Epidermal melanocyte (primary cell): ENCODE measurements around the gene AK3.
"Not testable (repeated sequence)": the region's sequence is repeated elsewhere in the genome, so short reads cannot be mapped to it uniquely, and the experiment has no call there.

Experiments
- DNase-seq: peaks from one replicate; pipeline ENCODE4 v3.0.0; 2011; ENCODE audit warnings: low spot score; ENCODE audit not compliant: insufficient read length

Gene AK3

DNA sequence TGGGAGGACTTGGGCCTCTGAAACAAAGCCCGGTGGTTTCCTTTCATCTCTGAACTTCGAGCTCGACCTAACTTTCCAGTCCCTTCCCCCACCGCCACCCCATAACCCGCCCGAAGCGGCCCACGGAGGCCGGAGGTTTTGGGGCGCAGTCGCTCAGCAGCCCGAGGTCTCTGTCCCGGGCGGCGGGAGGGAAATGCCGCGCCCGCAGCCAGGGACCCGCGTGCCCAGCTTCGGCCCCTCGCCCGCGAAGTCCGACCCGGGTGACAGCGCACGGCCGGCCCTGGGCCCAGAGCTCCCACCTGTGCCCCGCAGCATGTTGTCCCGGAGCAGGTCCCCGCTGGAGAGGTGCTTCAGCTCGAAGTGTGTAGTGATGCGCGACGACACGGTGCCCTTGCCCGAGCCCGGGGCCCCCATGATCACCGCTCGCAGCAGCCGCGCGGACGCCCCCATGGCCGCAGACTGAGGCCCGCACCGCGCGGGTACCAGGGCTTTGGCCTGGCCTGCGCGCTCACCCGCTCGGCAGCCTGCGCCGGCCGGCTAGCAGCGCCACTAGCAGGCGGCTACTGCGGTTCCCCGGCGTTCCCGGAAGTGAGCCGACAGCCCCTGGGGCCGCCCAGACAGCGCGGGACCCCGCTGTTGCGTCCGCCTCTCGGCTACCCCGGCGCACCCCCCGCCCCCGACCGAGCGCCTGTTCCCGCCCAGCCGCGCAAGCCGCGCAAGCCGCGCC is at the start of gene AK3:
Gene AK3 (minus strand): TSS at position 565 of the 727 bp plus-strand sequence. CDS start 115 bp downstream, at position 450.
- DNase-seq: peak; percentile 84

DNA sequence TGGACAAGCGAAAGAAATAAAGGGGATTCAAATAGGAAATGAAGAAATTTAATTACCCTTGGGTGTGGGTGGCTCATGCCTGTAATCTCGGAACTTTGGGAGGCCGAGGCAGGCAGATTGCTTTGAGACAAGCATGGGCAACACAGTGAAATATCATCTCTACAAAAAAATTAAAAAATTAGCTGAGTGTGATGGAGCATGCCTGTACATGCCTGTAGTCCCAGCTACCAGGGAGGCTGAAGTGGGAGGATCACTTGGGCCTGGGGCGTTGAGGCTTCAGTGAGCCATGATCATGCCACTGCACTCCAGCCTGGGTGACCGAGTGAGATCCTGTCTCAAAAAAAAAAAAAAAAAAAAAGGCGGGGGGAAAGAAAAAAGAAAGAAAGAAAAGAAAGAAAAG is 47.7 kb upstream of the AK3 start:
- no peak for DNase-seq

DNA sequence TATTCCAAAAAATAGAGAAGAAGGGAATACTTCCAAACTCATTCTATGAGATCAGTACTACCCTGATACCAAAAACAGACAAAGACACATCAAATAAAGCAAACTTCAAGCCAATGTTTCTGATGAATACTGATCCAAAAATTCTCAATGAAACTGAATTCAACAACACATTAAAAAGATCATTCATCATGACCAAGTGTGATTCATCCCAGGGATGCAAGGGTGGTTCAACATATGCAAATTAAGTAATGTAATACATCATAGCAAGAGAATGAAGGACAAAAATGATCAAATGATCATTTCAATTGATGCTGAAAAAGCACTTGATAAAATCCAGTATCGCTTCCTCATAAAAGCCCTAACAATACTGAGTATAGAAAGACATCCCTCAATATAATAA is 46.9 kb upstream of the AK3 start:
- DNase-seq: no peak

DNA sequence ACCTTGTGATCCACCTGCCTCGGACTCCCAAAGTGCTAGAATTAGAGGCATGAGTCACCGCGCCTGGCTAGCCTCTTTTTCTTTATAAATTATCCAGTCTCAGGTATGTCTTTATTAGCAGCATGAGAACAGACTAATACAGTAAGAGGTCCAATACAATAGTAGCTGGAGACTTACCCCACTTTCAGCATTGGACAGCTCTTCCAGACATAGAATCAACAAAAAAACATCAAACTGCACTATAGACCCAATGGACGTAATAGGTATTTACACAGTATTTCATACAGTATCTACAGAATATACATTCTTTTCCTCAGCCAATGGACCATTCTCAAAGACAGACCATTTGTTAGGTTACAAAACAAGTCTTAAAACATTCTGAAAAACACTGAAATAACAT is 45.6 kb upstream of the AK3 start:
- DNase-seq: no peak

DNA sequence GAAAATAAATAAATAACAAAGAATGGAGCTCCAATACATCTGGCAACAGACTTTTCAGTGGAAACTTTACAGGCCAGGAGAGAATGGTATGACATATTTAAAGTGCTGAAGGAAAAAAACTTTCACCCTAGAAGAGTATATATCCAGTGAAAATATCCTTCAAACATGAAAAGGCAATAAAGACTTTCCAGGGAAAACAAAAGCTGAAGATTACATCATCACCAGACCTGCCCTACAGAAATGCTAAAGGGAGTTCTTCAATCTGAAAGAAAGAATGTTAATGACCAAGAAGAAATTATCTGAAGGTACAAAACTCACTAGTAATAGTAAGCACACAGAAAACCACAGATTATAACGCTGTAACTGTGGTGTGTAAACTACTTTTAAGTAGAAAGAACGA is 43.4 kb upstream of the AK3 start:
- no peak for DNase-seq

DNA sequence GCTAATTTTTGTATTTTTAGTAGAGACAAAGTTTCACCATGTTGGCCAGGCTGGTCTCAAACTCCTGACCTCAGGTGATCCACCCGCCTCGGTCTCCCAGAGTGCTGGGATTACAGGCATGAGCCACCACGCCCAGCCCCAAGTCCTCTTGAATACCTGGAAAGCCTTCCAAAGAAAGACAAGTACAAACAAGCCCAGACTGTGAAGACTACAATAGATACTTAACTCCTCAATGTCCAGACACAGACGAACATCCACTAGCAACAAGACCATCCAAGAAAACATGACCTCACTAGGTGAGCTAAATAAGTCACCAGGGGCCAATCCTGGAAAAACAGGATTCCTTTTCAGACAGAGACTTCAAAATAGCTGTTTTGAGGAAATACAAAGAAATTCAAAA is 42.2 kb upstream of the AK3 start:
- not testable (repeated sequence) for DNase-seq

DNA sequence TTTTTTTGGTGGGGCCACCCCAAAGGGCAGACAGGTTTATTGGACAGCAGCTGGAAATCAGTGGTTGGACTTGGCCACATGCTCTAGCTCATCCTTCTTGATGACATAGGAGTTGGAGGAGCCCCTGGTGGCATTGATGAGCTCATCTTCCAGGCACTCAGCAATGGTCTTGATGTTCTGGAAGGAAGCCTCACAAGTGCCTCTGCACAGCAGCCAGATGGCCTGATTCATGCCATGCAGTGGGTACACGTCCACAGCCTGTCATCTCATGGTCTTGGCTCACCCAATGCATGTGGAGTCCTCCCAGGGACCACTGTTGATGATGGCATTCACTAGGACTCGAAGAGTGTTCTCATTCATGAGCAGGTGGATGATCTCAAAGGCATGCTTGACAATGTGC is 40.4 kb upstream of the AK3 start:
- no peak for DNase-seq

DNA sequence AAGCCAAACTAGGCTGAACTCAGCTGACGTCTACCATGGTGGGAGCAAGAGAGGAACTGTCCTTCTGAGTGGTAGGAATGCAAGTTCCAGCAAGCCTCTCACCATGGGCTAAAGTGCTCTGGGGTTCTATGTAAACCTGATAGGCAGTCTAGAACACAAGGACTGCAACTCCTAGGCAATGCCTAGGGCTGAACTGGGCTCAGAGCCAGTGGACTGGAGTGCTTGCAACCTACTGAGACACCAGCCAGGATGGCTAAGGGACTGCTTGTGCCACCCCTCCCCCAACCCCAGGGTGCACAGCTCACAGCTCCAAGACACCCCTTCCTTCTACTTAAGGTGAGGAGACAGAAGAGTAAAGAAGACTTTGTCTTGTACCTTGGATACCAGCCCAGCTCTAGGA is 39.6 kb upstream of the AK3 start:
- DNase-seq: no peak

DNA sequence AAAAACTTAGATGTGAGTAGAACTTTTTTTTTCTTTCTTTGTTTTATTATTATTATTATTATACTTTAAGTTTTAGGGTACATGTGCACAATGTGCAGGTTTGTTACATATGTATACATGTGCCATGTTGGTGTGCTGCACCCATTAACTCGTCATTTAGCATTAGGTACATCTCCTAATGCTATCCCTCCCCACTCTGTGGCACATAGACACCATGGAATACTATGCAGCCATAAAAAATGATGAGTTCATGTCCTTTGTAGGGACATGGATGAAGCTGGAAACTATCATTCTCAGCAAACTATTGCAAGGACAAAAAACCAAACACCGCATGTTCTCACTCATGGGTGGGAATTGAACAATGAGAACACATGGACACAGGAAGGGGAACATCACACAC is 34.0 kb upstream of the AK3 start:
- DNase-seq: not testable (repeated sequence)

DNA sequence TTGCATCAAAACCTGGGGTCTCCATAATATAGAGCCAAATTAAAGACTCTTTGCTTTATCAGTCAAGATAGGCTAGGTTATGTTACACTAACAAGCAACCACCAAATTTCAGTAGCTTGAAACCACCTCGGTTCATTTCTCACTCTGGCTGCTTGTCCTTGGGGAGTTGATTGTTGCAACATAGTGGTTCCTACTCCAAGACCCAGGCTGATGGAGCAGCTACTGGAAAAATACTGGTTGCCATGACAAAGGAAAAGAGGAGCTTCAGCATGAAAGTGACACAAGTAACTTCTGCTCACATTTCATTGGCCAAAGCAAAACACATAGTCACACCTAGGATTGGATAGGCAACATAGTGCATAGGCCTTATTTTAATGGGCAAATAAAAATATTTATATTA is 33.2 kb upstream of the AK3 start:
- DNase-seq: no peak

DNA sequence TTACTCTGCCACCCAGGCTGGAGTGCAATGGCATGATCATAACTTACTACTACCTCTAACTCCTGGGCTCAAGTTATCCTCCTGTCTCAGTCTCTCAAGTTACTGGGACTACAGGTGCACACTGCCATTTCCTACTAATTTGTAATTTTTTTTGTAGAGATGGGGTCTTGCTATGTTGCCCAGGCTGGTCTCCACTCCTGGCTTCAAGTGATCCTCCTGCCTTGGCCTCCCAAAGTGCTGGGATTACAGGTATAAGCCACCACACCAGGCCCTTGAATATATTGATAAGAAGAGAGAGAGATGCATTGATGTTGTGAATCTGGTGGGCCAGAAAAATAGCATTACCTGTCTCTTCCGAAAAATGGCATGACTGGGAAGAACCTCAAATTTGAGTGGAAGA is 30.8 kb upstream of the AK3 start:
- DNase-seq: no peak

DNA sequence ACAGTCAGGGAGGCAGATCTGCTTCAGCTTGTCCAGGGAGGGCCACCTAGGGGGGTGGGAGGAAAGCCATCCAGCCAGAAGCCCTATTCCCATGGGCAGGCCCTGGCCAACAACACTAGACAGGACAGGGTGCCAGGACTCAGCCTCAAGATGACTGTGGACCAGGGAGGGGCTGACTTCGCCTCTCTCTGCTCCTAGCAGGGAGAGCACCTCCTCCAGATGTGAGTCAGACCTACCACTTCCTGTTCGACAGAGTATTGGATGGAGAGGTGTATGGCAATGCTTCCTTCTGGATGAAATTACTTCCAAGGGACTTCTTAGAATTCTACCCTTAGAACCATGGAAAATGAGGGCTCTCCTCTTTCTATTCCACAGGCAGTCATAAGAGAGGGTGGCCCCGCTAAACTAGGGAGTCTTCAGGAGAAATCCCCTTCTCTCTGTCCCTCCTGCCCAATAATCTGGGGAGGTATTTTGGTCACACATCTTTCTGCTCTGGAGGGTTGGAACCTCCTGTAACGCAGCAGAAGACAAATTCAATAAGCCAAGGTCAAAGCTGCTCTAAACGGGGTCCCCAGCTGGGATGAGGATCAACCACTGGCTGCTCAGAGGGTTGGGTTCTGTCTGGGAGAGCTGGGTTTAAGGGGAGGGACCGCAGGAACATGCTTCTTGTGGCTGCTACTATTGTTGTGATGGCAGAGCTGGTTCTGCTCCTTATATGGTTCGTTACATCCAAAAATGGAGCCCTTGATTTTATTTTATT is 28.5 kb upstream of the AK3 start:
- DNase-seq: no peak

DNA sequence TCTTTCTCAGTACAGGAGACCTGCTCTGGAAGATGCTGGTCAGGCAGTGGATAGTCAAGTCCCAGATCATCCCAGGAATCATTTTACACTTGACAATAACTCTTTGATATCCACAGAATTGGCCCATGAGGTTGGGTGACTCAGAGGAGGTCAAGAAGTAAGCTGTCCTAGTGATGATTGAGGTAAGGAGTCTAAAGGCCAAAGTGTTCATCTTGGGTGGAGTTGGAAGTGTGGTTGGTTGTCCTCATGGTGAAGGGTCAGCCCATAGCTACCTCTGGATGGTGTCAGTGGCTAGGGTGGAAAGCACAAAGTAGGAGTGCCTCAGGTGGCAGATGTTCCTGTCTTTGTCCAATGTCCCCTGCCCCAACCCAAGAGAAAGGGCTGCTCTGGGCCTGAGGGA is 27.7 kb upstream of the AK3 start:
- DNase-seq: no peak

DNA sequence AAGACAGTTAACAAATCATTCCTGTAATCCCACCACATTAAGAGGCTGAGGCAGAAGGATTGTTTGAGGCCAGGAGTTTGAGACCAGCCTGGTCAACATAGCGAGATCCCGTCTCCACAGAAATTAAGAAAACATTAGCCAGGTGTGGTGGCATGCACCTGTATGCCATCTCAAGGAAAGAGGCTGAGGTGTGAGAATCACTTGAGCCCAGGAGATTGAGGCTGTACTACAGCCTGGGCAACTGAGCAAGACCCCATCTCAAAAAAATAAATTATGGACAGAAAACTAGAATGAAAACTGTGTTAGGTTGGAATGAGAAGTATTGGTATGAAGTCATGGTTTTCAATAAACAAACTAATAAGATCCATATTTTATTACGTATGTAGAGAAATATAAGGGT is 23.0 kb upstream of the AK3 start:
- no peak for DNase-seq

DNA sequence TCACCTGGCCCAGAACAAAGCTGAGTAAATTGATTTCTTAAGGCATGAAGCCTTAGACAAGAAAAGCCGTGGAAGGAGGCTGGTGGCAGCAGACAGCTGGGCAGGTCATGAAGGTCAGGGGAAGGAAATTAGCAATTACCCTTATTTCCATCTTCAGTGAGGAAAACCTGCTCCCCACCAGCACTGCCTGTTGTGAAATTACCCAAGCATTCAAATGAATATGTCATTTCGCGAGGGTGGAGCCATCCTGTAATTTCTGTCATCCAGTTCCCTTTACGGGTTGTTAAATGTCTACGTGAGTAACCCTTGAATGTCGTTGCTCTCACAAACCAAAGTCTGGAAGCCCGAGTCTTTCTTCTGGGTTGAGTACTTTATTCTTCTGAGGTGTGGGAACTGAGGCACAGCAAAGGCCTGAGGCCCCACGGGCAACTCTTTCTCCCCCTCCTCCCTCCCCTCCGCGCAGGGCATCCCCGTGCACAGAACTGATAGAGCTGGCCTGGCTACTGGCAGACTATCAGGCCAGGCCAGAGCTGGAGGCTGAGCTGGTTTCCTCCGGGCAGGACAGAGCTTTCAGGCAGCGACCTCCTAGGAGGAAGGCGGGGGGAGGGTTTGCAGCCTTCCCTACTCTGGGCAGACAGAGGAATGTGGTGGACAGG is 22.0 kb upstream of the AK3 start:
- DNase-seq: no peak

DNA sequence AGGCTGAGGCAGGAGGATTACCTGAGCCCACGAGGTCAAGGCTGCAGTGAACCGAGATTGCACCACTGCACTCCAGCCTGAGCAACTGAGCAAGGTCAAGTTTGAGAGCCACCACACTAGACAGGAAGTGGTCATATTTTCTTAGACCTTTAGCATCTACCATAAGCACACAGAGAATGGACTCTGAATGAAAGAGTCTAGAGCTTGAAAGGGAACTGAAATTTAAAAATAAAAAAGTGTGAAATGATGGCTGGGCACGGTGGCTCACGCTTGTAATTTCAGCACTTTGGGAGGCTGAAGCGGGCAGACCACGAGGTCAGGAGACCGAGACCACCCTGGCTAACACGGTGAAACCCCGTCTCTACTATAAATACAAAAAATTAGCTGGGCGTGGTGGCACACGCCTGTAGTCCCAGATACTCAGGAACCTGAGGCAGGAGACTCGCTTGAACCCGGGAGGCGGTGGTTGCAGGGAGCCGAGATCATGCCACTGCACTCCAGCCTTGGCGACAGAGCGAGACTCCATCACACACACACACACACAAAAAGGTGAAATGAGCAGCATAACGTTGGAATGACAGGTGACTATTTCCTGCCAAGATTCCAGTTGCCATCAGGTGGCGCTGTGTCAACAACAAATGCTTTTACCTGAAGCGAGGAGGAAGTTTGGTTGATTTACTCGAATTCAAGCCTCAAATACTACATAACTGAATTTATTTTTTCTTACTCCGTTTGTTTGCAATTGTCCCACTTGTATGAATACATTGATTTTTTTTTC is 21.3 kb upstream of the AK3 start:
- no peak for DNase-seq

DNA sequence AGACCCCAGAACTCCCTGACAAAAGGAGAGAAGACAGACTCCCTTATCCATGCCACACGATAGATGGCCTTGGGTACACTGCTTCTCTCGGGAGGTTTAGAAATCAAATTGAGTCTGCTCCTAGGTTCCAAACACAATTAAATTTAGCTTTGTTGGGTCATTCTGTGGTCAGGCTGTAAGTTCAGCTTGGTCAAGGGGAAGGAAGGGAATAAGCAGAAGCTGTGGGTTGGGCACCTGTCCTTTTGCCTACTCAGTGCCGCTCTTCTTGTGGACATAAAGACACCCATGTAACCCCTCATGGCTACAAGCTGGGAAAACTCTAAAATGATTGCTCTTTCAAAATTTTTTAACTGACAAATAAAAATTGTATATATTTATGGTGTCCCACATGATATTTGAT is 19.1 kb upstream of the AK3 start:
- DNase-seq: no peak

DNA sequence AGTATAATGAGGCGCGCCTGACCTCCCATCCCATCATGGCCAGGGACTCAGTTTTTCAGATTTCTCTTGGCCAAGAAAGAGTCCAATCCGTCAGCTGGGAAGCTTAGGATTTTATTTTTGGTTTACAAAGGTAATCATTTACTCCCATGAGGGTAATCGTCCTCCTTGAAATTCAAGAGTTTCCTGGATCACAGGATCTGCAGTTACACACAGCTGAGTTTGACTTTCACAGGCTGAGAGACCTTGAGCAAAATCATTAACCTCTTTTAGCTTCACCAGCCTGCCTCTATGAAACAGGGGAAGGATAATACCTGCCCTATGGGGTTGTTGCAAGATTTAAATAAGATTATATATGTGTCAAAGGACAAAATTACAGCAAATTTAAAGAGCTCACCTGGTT is 15.4 kb upstream of the AK3 start:
- no peak for DNase-seq

DNA sequence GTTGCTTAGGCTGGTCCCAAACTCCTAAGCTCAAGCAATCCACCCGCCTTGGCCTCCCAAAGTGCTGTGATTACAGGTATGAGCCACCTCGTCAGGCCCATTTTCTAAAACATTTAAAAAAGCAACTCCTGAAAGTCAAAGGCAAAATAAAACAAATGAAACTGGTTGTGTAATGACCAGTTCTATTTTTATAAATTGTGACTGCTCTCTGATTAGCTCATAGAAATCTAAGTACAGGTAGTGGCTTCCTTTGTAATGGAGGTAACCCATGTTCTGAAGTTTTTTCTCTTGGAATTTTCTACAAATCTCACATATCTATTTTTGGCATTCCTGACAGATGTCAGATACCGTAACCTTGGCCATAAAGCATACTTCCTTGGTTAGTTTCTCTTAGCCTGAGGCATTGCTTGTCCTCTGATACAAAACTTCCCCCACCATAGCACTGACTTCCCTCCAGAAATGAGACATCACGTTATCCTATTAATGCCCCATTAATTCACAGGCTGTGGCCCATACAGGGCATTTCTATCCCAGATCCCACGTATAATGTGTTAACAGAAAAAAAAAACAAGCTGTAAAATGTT is 14.1 kb upstream of the AK3 start:
- DNase-seq: no peak

DNA sequence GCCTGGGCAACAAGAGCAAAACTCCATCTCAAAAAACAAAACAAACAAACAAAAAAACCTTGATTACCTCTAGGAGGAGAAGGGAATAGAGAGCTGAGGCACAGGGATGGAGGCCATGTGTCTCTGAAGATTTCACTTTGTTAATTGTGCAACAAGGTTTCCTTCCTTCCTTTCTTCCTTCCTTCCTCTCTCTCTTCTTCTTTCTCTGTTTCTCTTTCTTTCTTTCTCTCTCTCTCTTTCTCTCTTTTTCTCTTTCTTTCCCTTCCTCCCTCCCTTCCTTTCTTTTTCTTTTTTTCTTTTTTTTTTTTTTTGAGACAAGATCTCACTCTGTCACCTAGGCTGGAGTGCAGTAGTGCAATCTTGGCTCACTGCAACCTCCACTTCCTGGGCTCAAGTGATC is 13.5 kb upstream of the AK3 start:
- not testable (repeated sequence) for DNase-seq

DNA sequence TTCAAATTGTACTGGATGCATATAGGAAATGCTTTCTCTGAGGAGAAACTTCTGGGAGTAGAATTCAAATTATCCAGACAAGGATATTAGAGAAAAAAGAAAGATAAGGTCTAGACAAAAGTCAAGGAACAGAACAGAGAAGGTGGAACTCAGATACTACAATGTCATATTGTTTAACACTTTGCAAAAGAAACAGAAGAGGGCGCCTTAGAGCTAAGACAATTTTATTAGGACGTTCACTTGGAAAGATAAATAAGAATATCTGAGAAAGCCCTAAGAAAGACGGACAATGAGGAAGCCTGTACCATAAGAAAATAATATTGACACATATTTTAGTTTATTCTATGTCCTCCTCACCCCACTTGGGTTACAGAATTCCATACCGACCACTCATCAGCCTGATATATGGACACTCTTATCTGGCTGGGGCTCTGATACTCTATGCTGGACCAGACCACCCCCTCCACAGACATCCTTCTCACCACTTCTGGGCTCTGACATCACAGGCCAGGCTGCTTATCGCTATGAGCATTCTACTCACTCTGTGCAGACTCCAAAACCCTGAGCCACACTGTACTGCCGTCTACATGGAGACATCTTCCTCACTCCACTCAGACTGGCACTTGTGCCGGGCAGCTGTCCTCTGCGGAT is 9.1 kb upstream of the AK3 start:
- no peak for DNase-seq
